ENCODE results near the gene EP400. TPM values are rescaled to one million over a fixed set of nuclear protein-coding genes. Genes with fewer than 3 reads are reported as not detected.
A peak's percentile ranks its signal among the peaks of the same experiment; 100 is the strongest.

The EP400 gene
- total and polyA plus RNA-seq, 2 of the 8 experiments (the other 6 are each of a cell fraction or from before 2014, with no cell fraction given), result 13.1 to 69.7 TPM

GRCh38 chr12:131990980-131991305 lies 41.2 kb downstream of the EP400 start:
- Histone ChIP-seq H2AK5ac (ENCODE audit: low read depth, low read length) (peak overlapping the region; percentile 100), H3K14ac (ENCODE audit: insufficient read length) (no peak overlapping the region), H3K27me3 (replicated peaks in 1 of 4; ENCODE audit: control insufficient read depth in 3 of 4, extremely low read depth in 1 of 4, insufficient read depth in 3 of 4, low read length in 3 of 4) (no peaks in the 10 kb centered on the region), H4K5ac (ENCODE audit: insufficient read length, low read depth, low read length) (peak overlapping the region; percentile 91), H2BK20ac (ENCODE audit: low read length) (peak overlapping the region; percentile 97), H4K20me1 (replicated peaks in 1 of 2; ENCODE audit: control insufficient read depth in 1 of 2, insufficient read depth in 2 of 2, low read length in 2 of 2) (no peaks in the 10 kb centered on the region), H3K18ac (ENCODE audit: extremely low read depth, low read length) (peak overlapping the region; percentile 100), H3K23ac (ENCODE audit: insufficient read length) (no peak overlapping the region), H3K4me3 (ENCODE audit: extremely low read depth in 1 of 4, insufficient read depth in 2 of 4, low read depth in 3 of 4, low read length in 4 of 4) (peak overlapping the region in 2 of 4 experiments; percentile 0 to 26; a peak in 2 of 8 replicates), H3K23me2 (ENCODE audit: low read depth, low read length) (no peaks in the 10 kb centered on the region), H2AFZ (ENCODE audit: low read length) (no peak overlapping the region), H2BK12ac (ENCODE audit: low read depth, low read length) (peak overlapping the region; percentile 99), H2BK120ac (replicated peaks; ENCODE audit: low read depth, low read length) (peak overlapping the region; percentile 78), H2BK15ac (ENCODE audit: low read length) (peak overlapping the region; percentile 78; the same call in 1 of the 2 replicates), H3K4me2 (ENCODE audit: insufficient read depth in 1 of 2, low read depth in 2 of 2, low read length in 2 of 2) (peak overlapping the region; percentile 36 to 42), H3K4me1 (replicated peaks in 1 of 4; ENCODE audit: control insufficient read depth in 3 of 4, insufficient read depth in 4 of 4, low read length in 3 of 4) (peaks cover 20 to 31% (median 24%) of the 10 kb centered on the region in 4 experiments), H3K79me2 (ENCODE audit: control insufficient read depth in 1 of 2, insufficient read depth in 2 of 2, low read length in 2 of 2) (peaks cover 0 to 16% of the 10 kb centered on the region in 2 experiments; a peak in 2 of 4 replicates), H3K9ac (replicated peaks in 1 of 4; ENCODE audit: extremely low read depth in 1 of 4, low read depth in 3 of 4, low read length in 3 of 4) (peak overlapping the region in 3 of 4 experiments; percentile 3 to 20 (median 15); a peak in 5 of 7 replicates), H3K4ac (replicated peaks; ENCODE audit: insufficient read length, low read depth, low read length) (peak overlapping the region; percentile 97), H4K8ac (ENCODE audit: extremely low read depth, insufficient read depth, low read length) (peak overlapping the region; percentile 93; the same call in 1 of the 2 replicates), H3K27ac (ENCODE audit: low read depth, low read length) (peak overlapping the region; percentile 77), H3K36me3 (ENCODE audit: control insufficient read depth in 2 of 4, insufficient read depth in 4 of 4, low read length in 3 of 4) (peaks cover 10 to 54% (median 39%) of the 10 kb centered on the region in 4 experiments), H3K56ac (replicated peaks; ENCODE audit: insufficient read length, low read depth, low read length) (peak overlapping the region; percentile 52), H3K79me1 (ENCODE audit: low read depth, low read length) (peaks cover 6% of the 10 kb centered on the region; the same call in 1 of the 2 replicates), H4K91ac (replicated peaks; ENCODE audit: insufficient read length, low read length) (peak overlapping the region; percentile 95), H2BK5ac (ENCODE audit: low read depth, low read length) (peak overlapping the region; percentile 99), H3K9me3 (ENCODE audit: insufficient read depth in 2 of 2, low read depth in 1 of 2, low read length in 1 of 2) (no peaks in the 10 kb centered on the region)
- FAIRE-seq (no peak), DNase-seq (ENCODE audit: low read depth in 1 of 2, low spot score in 2 of 2) (peak in 1 of 2 experiments; percentile 61)
- CTCF ChIA-PET (ENCODE audit: partially characterized antibody), result no interaction called here
- TF ChIP-seq POLR2A (IDR thresholded peaks at IDR 0.05; ENCODE audit: control extremely low read depth in 1 of 2, low read depth in 2 of 2, low read length in 2 of 2) (no peak), SIX5 (IDR thresholded peaks at IDR 0.05; ENCODE audit: low read depth, low read length) (no peak), ASH2L (IDR thresholded peaks at IDR 0.05; ENCODE audit: low read length) (no peak)
- POLR2A ChIA-PET (ENCODE audit: partially characterized antibody), result interaction anchor here (0.6 to 1.7 kb wide), 9 partner anchors 9 to 225 kb away, joined by 3 to 7 read pairs (median 3); partner anchors contain the start of gene PUS1
- 63% methylated on average over 8 of the region's 9 CpGs; no CpG with 5 or more reads in 1 of the 2 experiments for WGBS, 2 experiments (ENCODE audit: extremely low coverage in 1 of 2, insufficient coverage in 1 of 2, insufficient read length in 1 of 2, insufficient replicate concordance in 2 of 2, low coverage in 1 of 2, low lambda C conversion rate in 2 of 2, missing lambda C conversion rate in 1 of 2)

All from H1 (cell line).